Activated CD4-positive, alpha-beta T cell treated with anti-CD3 and anti-CD28 coated beads for 48 hours (primary cell): ENCODE results near the gene MAPT.
A peak's percentile ranks its signal among the peaks of the same experiment; 100 is the strongest.

ENCODE experiments used
- DNase-seq: peaks from one replicate; pipeline ENCODE4 v3.0.0-alpha.2; 2020

Gene MAPT

GRCh38 chr17:46037722-46038255 lies 143.4 kb downstream of the MAPT start:
- DNase-seq, result no peak

DNA sequence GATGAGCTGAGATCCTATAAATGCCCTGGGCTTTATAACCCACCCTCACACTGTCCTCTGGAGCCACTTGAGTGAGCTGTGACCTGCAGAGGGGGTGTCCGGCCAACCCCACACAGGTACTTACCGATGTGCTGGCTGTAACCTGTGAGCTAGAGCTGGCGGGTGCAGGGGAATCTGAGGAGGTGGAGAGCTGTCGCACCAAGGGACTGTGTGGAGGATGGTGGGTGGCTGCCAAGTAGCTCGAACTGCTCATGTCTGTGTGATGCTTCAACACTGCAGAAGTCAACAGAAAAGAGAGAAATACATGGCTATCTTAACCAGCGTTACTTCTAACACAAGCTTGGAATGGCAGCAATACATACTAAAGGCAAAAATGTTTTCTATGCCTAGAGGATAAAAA lies 144.1 kb downstream of the MAPT start:
- DNase-seq, result no peak

- DNase-seq, result no peak
Measured at GRCh38 chr17:46038937-46039336, 144.6 kb downstream of the MAPT start.

DNA sequence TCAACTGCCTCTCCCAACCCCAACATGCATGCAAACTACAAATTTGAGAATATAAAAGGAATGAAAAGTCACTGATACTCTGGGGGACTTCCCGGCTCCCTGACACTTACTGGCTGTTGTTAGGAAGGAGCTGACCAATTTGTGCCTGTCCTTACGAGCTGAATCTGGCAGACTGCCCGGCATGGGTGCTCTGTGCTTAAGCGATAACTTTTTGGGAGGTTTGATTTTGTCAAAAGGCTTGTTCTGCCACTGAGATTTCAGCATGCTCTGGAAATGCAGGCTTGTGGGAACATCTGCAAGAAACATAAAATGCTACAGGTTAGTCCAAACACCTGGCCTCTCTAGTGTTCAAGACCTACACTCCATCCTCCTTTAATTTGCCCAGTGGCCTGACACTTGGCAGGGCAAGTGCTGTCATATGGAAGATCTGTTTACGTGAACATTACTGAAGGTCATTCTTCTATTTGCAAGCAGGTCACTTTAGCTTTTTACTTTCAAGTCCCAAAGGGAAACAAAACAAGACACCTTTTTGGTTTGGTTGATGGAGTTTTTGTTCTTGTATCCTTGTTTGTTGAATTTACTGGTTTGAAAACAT lies 145.3 kb downstream of the MAPT start:
- no peak for DNase-seq

- DNase-seq, result no peak
Measured at GRCh38 chr17:46042246-46042645, 147.9 kb downstream of the MAPT start.

DNA sequence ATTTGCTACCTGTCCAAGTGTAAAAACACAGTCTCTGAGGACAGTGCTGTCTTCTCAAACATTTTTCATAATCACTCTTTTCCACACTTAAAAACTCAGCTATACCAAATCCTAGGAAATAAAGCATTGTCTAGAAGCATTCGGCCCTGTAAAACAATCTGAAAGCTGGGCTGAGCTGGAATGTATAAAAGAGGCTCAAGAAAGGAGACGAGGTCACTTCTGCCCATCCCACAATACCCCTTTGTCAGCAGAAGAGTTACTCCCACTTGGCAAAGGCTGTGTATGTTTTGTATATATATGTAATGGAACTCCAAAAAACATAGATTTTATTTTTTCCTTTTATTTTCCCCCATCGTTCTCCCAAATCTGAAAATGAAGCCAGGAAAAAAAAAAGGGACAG lies 148.6 kb downstream of the MAPT start:
- DNase-seq, result no peak

DNA sequence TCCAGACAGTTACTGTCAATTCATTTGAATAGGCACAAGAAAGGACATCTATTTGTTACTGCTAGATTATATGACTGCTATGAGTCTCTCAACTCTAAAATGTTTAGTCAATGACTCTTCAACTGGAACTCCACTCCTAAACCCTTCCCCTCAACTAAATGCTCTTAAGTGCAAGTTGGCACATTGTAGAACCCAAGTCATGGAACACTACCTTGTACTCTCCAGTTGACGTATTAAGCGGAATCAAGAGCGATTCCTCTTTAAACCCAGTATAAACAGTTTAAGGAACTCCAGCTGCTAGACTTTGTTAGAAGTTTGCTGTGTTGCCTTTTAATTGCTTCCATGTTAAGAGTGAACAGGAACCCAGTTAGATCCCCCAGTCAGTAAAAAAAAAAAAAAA lies 149.3 kb downstream of the MAPT start:
- DNase-seq, result no peak

- DNase-seq, result peak; percentile 58
Measured at GRCh38 chr17:46044286-46044928, 150.1 kb downstream of the MAPT start.

DNA sequence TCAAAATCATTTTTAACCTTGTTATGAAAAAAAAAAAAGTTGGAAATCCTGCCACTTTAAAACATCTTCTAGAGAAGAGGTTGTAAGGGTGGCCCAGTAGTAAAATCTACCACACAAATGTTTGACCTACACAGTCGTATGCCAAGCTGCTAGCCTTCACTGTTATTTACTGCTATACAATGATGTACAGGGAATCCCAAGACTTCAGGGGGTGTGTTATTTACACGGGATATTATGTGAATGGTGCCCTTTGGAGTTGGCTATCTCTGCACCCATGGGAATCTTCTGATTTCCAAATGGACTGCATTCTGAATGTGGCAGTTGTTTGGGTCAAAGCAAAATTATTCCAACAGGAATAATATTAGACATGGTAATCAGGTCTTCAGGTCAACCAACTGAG lies 150.6 kb downstream of the MAPT start:
- DNase-seq, result no peak

- DNase-seq, result no peak
Measured at GRCh38 chr17:46045639-46046038, 151.3 kb downstream of the MAPT start.

- DNase-seq, result no peak
Measured at GRCh38 chr17:46046957-46047356, 152.6 kb downstream of the MAPT start.

GRCh38 chr17:46047398-46047797 lies 153.0 kb downstream of the MAPT start:
- no peak for DNase-seq

DNA sequence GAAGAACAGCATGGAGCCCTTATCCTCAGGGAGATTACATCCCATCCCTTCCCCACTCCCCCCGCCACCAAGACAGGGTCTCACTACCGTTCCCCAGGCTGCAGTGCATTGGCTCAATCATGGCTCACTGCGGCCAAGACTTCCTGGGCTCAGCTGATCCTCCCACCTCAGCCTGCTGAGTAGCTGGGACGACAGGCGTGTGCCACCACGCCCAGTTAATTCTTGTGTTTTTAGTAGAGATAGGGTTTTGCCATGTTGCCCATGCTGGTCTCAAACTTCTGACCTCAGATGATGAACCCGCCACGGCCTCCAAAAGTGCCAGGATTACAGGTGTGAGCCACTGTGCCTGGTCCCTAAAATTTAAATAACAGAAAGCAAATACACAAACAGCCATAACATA lies 153.5 kb downstream of the MAPT start:
- DNase-seq, result no peak

DNA sequence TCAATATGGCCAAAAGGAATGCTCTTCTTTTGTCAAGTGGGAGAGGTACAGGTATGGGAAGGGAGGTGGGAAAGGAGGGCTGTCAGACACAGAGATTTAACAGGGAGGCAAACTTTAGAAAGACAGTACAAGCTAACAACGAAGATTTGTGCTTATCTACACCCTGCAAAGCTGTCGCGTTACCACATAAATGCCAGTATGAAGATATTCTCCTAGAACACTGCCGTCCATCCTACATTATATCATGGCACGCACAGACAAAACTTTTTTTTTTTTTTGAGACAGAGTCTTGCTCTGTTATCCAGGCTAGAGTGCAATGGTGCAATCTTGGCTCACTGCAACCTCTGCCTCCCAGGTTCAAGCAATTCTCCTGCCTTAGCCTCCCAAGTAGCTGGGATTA lies 155.3 kb downstream of the MAPT start:
- DNase-seq, result no peak

- DNase-seq, result no peak
Measured at GRCh38 chr17:46053911-46054534, 159.7 kb downstream of the MAPT start.

DNA sequence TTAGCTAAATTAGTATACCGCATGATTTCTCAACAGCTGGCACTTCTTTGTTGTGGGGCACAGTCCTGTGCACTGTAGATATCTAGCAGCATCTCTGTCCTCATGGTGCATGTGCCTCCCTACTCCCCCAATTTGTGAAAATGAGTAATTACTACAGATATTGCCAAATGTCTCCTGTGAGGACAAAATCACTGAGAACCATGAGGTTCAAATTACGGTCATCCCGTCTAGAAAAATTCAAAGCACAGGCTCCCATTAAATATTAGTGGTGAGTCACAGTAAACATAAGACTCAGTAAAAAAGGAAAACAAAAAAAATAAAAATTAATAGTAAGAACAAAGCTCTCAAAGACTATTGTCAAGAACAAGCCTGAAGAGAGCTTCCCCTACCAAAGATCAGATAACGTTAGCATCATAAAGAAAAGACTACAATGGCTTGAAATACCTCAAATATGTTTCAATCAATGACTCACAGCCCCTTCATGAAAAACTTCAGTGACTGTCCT lies 162.5 kb downstream of the MAPT start:
- DNase-seq, result no peak

DNA sequence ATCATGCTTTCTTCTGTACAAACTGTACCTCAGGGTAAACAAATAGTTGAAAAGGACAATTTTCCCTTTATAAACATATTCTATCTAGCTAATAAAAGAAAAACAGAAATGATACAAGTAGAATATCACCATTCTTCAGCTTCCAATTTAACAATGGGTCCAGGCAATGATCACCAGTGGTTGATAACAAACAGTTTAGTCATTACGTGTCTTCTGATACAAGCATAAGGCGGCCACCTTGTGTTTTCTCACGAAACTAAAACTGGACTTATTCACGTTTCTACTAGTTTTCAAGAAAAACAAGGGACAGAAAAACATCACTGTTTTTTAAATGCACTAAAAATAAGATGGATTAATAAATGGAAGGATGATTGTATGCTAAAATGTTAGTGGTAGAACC lies 163.0 kb downstream of the MAPT start:
- no peak for DNase-seq

- DNase-seq, result no peak
Measured at GRCh38 chr17:46059486-46059885, 165.1 kb downstream of the MAPT start.

- no peak for DNase-seq
Measured at GRCh38 chr17:46060461-46060860, 166.1 kb downstream of the MAPT start.

- DNase-seq, result no peak
Measured at GRCh38 chr17:46061435-46061834, 167.1 kb downstream of the MAPT start.

GRCh38 chr17:46063241-46063640 lies 168.9 kb downstream of the MAPT start:
- no peak for DNase-seq

GRCh38 chr17:46064460-46064859 lies 170.1 kb downstream of the MAPT start:
- DNase-seq, result no peak

DNA sequence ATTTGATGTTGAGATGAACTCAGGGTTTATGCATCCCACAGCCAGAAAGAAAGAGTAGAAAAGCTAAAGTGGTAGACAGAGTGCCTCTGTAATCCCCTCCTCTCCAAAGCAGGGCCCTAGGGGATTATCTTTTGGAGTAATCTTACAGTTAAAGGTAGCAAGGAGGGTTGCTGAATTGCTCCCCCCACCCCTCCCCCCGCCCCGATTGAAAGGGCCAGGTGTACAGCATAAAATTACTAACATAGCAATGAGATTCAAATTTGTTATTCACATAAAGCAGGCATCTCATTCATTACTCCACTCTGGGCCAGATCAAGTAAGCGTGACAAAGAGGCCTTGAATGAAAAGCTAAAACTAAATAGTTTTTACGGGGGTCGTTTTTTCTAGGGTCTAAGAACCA lies 177.4 kb downstream of the MAPT start:
- DNase-seq, result no peak

- DNase-seq, result no peak
Measured at GRCh38 chr17:46072998-46073397, 178.6 kb downstream of the MAPT start.
